DLD1 (cell line): Measurements from ENCODE around the gene KRTAP5-9.
"Not testable (repeated sequence)": the region's sequence is repeated elsewhere in the genome, so short reads cannot be mapped to it uniquely, and the experiment has no call there.

Experiments used
- in situ Hi-C: cut with HindIII; loops from 2 replicates; pipeline ENCODE4 v1.10.0; 2017; ENCODE audit warnings: low sequenced_read_pairs

Gene KRTAP5-9

GRCh38 chr11:71532036-71532610 lies 16.1 kb upstream of the KRTAP5-9 start:
- in situ Hi-C loops = no loop called here

GRCh38 chr11:71534711-71535608 lies 13.3 kb upstream of the KRTAP5-9 start:
- in situ Hi-C loops = not testable (repeated sequence)

DNA sequence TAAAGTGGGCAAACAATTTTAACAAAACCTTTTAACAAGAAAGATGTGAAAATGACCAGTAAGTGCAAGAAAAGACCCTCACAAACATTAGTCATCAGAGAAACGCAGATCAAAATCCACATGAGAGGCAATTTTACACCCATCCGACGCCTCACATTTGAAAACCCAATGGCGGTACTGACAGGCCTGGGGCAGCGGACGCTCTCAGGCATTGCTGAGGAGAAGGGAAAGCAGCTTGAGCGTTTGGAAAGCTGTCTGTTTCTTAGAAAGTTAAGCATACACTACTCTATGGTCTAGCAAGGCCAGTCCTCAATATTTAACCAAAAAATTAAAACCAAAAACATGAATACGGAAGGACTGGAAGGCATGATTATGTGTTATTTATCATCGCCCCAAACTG lies 12.4 kb upstream of the KRTAP5-9 start:
- in situ Hi-C loops = no loop called here

GRCh38 chr11:71537537-71537936 lies 10.7 kb upstream of the KRTAP5-9 start:
- in situ Hi-C loops = no loop called here

GRCh38 chr11:71537977-71538665 lies 10.1 kb upstream of the KRTAP5-9 start, which contains the start of gene KRTAP5-8:
Gene KRTAP5-8 (plus strand): TSS chr11:71538025. CDS start chr11:71538056, 31 bp downstream.
- in situ Hi-C loops = not testable (repeated sequence)

DNA sequence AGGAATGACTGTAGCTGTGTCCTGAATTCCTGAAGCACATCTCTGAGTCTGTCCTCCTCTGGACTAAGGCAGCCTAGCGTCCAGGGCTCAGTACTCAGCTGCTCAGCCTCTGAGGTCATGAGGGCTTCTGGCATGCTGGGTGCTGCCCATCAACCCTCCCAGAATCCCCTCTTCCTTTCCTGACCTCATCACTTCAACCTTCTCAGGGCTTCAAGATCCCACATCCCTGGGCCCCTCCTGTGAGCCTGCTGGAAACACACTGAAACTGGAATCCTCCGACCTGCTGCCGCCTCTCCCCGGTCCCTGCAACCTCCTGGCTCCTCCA lies 9.6 kb upstream of the KRTAP5-9 start:
- in situ Hi-C loops = no loop called here

DNA sequence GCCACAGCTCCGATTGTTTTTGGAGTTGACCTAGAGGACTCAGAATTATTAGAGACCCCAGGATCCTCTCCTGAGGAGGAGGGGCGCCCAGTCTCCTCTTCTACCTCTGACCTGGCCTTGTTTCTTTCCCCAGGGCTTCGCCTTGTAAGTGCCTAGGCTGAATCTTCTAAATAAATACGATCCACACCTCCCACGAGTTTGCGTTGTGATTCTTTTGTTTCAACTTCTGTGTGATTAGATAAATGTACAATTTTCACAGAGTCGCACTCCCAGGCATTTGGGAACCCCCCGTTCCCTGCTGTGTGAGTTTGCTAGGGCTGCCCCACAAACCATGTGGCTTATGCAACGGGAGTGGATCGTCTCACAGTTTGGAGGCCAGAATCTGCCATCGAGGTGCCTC lies 9.2 kb upstream of the KRTAP5-9 start:
- in situ Hi-C loops = no loop called here

DNA sequence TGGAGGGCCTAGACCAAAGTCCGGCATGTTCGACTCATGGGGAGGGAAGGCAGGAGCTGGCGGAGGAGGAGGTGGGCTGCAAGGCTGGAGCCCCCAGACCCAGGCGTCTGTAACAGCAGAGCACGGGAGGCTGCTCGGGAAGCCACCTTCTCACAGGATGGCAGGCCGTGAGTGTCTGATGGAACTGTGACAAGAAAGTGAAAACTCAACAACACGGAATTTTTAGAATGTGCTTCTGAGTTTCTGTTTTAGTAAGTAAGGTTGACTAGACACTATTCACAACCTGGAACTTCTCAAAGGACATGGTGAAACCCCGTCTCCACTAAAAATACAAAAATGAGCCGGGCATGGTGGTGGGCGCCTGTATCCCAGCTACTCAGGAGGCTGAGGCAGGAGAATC lies 8.2 kb upstream of the KRTAP5-9 start:
- in situ Hi-C loops = not testable (repeated sequence)

DNA sequence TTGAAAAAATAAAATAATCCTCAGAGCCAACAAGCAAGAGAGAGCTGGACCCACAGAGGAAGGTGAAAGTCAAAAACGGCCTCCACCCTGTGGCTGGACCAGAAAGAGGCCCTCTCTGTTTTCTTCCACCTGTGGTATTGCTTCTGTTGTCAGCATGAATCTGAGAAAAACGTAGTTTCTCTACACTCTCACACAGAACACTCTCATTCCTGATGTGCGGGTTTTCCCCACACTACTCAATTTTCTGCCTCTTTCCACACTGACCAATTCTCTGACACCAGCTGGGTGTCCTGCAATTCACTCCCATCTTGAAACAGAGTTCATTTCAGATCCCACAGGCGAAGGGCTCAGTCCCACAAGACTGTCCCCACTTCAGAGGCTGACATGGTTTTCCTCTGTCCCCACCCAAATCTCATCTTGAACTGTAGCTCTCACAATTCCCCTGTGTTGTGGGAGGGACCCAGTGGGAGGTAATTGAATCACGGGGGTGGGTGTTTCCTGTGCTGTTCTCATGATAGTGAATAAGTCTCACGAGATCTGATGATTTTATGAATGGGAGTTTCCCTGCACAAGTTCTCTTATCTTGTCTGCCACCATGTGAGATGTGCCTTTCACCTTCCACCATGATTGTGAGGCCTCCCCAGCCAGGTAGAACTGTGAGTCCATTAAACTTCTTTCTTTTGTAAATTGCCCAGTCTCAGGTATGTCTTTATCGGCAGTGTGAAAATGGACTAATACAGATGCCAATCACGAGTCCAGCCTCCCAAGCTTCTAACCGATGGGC lies 7.5 kb upstream of the KRTAP5-9 start:
- in situ Hi-C loops = not testable (repeated sequence)

DNA sequence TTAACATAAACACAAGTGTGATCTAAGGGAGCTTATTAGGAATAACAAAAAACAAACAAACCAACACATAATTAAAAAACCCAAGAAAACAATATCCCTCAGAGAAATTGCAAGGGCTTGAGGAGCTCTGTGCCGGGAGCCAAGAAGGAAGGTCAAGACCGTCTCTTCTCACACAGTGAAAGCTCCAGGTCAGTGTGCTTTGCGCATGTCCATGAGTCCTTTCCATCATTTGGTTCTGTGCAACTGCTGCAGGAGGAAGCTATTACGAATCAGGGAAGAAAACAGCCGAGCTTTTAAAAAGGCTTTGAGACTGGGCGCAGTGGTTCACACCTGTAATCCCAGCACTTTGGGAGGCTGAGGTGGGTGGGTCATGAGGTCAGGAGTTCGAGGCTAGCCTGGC lies 5.8 kb upstream of the KRTAP5-9 start:
- in situ Hi-C loops = no loop called here

- in situ Hi-C loops = no loop called here
Measured at GRCh38 chr11:71542879-71543777, 5.1 kb upstream of the KRTAP5-9 start.

DNA sequence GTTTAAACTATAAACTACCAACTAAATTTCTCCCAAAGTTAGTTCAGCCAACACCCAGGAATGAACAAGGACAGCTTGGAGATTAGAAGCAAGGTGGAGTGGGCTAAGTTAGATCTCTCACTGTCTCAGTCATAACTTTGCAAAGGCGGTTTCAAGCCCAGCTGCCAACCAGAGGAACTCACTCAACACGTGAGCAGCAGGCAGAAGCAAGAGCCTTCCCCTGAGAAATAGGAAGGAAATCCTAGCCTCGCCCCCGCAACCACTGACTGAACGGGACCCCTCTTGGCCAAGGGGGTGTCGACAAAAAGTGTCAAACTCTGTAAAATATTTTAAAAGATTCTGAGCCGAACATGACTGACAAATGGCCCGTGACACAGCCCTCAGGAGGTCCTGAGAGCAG lies 4.4 kb upstream of the KRTAP5-9 start:
- in situ Hi-C loops = no loop called here

DNA sequence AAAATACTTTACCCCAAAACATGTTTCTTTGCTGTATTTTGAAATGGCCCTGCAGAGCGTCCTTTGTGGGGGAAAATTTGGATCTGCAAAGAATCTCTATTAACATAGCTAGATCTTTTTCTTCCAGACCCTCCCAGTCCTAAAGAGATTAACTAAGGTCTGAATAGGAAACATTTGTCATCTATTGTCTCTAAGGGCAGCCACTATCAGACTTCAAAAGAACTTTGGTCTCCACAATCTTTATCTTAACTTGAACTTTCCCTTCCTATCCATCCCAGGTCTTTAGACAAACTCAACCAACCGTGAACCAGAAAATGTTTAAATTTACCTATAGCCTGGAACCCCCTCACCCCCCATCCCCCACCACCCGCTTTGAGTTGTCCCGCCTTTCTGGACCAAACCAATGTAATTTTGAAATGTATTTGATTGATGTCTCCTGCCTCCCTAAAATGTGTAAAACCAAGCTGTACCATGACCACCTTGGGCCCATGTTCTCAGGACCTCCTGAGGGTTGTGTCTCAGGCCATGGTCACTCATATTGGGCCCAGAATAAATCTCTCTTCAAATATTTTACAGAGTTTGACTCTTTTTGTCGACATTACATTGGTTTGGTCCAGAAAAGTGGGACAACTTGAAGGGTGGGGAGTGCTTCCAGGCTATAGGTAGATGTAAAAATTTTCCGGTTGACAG lies 3.5 kb upstream of the KRTAP5-9 start:
- in situ Hi-C loops = no loop called here

DNA sequence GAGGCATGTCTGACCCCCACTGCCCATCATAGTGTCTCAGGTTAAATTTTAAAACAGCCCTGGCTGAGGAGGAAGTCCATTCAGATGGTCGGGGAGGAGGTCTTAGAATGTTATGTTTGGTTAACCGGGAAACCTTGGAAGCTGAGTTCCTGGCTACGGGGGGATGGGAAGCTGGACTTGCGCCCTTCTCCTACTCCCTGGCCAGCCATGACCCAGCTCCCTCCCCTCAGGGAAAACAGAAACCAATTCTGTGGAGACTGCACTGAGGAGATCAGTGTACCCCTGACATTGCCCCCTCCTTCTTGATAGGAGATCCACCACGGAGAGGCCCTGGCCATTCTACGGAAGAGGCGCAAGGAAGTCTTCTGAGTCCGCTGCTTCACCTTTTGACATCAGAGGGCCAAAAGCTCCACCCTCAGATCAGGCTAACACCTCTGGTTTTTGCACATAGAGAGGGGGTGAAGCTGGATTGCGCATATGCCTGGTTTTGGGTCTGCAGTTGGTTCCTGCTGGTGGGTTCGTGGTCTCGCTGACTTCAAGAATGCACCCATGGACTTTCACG lies 2.7 kb upstream of the KRTAP5-9 start:
- in situ Hi-C loops = no loop called here

DNA sequence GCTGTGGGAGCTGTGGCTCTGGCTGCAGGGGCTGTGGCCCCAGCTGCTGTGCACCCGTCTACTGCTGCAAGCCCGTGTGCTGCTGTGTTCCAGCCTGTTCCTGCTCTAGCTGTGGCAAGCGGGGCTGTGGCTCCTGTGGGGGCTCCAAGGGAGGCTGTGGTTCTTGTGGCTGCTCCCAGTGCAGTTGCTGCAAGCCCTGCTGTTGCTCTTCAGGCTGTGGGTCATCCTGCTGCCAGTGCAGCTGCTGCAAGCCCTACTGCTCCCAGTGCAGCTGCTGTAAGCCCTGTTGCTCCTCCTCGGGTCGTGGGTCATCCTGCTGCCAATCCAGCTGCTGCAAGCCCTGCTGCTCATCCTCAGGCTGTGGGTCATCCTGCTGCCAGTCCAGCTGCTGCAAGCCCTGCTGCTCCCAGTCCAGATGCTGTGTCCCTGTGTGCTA lies 514 bp downstream of the KRTAP5-9 start:
- in situ Hi-C loops = no loop called here

- in situ Hi-C loops = no loop called here
Measured at GRCh38 chr11:71551711-71552110, 3.5 kb downstream of the KRTAP5-9 start.

GRCh38 chr11:71554996-71555395 lies 6.8 kb downstream of the KRTAP5-9 start:
- in situ Hi-C loops = no loop called here

DNA sequence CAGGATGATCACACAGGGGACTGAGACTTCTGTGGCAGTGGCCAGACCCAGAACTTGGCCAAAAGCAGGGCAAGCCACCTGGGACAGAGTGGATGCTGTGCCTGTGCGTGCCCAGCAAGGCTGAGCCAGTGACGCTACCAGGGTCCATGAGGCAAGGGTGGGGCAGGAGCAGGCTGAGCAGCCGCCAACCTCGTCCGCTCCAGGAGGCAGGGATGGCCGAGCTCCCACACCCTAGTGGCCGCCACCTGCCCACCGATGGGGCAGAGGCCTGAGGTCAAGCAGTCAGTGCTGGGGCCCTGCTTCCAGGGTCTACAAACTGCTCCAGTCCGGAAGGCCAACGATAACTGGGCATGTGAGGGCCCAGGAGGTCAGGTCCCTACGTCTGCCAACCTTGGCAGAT lies 7.3 kb downstream of the KRTAP5-9 start:
- in situ Hi-C loops = no loop called here

DNA sequence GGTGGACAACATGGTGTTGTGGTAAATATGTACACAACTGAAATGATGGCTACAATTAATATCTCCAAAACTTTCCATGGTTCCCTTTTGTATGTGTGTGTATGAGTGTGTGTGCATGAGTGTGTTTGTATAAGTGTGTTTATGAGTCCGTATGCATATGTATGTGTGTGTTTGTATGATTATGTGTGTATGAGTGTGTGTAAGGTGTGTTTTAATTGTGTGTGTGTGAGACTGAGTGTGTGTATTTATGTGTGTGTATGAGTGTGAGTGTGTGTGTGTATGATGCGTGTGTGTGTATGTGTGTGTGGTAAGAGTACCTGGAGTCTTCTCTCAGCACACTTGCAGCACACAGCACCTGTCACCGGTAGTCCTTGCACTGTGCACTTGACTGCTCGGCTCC lies 7.8 kb downstream of the KRTAP5-9 start:
- in situ Hi-C loops = no loop called here
